A673 (cell line): ENCODE measurements around the gene ERP29.

Experiments
- CTCF ChIP-seq: fragments of 300-800, 200-600 bp; sonication (generic); conservative IDR thresholded peaks from 2 replicates; pipeline ENCODE4 v1.5.1; 2017; ENCODE audit warnings: low read depth, mild to moderate bottlenecking, antibody characterized with exemption, low read length, moderate library complexity, mixed read lengths
- EZH2 ChIP-seq: fragments of 200-600 bp; sonication (generic); IDR thresholded peaks from 2 replicates; pipeline ENCODE4 v1.6.1; 2017; ENCODE audit warnings: borderline replicate concordance, low read depth, mild to moderate bottlenecking, mixed read lengths, antibody characterized with exemption, low read length; ENCODE audit not compliant: poor library complexity, severe bottlenecking

GRCh38 chr12:111978545-111978944 is 34.7 kb upstream of the ERP29 start:
- TF ChIP-seq CTCF (no peak), EZH2 (no peak)
